Measurements from ENCODE around the gene OCIAD1. TPM values are rescaled to one million over a fixed set of nuclear protein-coding genes. Genes with fewer than 3 reads are reported as not detected.

Gene OCIAD1
- polyA plus RNA-seq, 3 donors = 112 to 145 (median 139) TPM

DNA sequence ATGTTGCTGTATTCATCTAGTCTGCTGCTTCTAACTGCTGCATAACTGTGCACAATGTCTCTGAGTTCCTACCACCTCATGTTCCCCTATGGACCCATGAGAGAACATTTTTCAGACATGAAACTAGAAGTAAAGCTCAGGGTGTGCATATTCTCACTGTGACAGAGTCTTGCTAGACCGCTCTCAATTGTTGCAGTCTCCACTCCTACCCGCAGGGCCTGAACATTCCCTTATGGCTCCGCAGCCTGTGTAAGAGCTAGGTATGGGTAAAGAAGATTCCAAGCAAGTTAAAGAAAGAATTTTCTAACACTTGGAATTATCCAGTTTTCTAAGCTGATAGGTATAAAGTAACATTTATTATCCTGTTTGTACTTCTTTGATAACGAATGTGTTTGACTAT lies 70.3 kb downstream of the OCIAD1 start:
- H3K79me2 ChIP-seq (ENCODE audit: insufficient read depth, low read length) = no peaks in the 10 kb centered on the region
- TF ChIP-seq, protein P1, sequence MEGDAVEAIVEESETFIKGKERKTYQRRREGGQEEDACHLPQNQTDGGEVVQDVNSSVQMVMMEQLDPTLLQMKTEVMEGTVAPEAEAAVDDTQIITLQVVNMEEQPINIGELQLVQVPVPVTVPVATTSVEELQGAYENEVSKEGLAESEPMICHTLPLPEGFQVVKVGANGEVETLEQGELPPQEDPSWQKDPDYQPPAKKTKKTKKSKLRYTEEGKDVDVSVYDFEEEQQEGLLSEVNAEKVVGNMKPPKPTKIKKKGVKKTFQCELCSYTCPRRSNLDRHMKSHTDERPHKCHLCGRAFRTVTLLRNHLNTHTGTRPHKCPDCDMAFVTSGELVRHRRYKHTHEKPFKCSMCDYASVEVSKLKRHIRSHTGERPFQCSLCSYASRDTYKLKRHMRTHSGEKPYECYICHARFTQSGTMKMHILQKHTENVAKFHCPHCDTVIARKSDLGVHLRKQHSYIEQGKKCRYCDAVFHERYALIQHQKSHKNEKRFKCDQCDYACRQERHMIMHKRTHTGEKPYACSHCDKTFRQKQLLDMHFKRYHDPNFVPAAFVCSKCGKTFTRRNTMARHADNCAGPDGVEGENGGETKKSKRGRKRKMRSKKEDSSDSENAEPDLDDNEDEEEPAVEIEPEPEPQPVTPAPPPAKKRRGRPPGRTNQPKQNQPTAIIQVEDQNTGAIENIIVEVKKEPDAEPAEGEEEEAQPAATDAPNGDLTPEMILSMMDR (IDR thresholded peaks at IDR 0.05) = no peak
- no peak overlapping the region for H3K4me2 ChIP-seq (replicated peaks; ENCODE audit: extremely low read depth, low read length, poor library complexity, severe bottlenecking)
- H3K9ac ChIP-seq (ENCODE audit: insufficient read depth, low read length, poor library complexity, severe bottlenecking) = no peak overlapping the region
- H3K4me3 ChIP-seq (replicated peaks in 1 of 3; ENCODE audit: low read depth in 2 of 3, low read length in 3 of 3) = no peak overlapping the region
- Mint-ChIP-seq H3K4me3 (no peak overlapping the region), H3K27me3 (ENCODE audit: low read depth in 3 of 3) (peaks cover 0 to 8% (median 3%) of the 10 kb centered on the region in 3 donors), H3K36me3 (no peaks in the 10 kb centered on the region), H3K9me3 (peaks cover 0 to 3% (median 0%) of the 10 kb centered on the region in 7 donors), H3K27ac (no peak overlapping the region), H3K4me1 (peaks cover 18% of the 10 kb centered on the region)
- H4K20me1 ChIP-seq (ENCODE audit: insufficient read depth, low read length) = no peaks in the 10 kb centered on the region
- H3K27ac ChIP-seq (ENCODE audit: low read depth in 1 of 2, low read length in 2 of 2) = no peak overlapping the region
- peaks cover 3 to 4% of the 10 kb centered on the region in 2 donors for H3K4me1 ChIP-seq (ENCODE audit: control insufficient read depth in 1 of 2, insufficient read depth in 2 of 2, low read length in 2 of 2)
- intact Hi-C loops (cut with micrococcal nuclease) = no loop called here
- peaks cover 0 to 3% of the 10 kb centered on the region in 2 donors for H3K27me3 ChIP-seq (ENCODE audit: control insufficient read depth in 2 of 2, insufficient read depth in 2 of 2, low read length in 2 of 2)
- no peaks in the 10 kb centered on the region for H3K36me3 ChIP-seq (replicated peaks in 1 of 2; ENCODE audit: control insufficient read depth in 1 of 2, insufficient read depth in 2 of 2, low read length in 2 of 2)
- DNase-seq = no peak
- no peak overlapping the region for H2AFZ ChIP-seq (ENCODE audit: insufficient read depth, low read depth, low read length, poor library complexity, severe bottlenecking)
- no peaks in the 10 kb centered on the region for H3K9me3 ChIP-seq (replicated peaks in 1 of 2; ENCODE audit: control insufficient read depth in 1 of 2, insufficient read depth in 1 of 2, low read length in 2 of 2)
- WGBS (ENCODE audit: insufficient coverage) = no CpG with 5 or more reads among the region's 4 CpGs

DNA sequence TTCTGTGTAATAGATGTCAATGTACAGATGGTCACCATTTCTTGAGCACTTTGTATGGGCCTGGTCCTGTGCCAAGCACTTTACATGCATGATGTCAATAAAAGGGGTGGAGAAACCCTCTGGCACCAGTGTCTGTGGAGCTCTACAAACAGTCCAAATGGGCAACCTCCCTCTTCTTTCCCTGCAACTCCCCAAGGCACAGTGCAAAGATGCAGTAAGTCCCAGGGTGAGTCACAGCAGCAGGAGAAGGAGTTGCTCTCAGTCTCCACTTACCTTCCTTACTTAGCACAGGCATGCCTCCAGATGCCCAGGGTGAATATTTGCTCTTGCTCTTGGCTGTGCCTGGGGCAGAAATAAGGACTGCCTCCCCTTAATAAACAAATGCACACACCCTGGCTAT lies 71.4 kb downstream of the OCIAD1 start:
- Histone ChIP-seq H3K4me1 (ENCODE audit: control insufficient read depth in 1 of 2, insufficient read depth in 2 of 2, low read length in 2 of 2) (peaks cover 6 to 9% of the 10 kb centered on the region in 2 donors), H3K36me3 (replicated peaks in 1 of 2; ENCODE audit: control insufficient read depth in 1 of 2, insufficient read depth in 2 of 2, low read length in 2 of 2) (no peaks in the 10 kb centered on the region), H3K27ac (ENCODE audit: low read depth in 1 of 2, low read length in 2 of 2) (no peak overlapping the region), H4K20me1 (ENCODE audit: insufficient read depth, low read length) (no peaks in the 10 kb centered on the region), H3K9ac (ENCODE audit: insufficient read depth, low read length, poor library complexity, severe bottlenecking) (no peak overlapping the region), H3K4me2 (replicated peaks; ENCODE audit: extremely low read depth, low read length, poor library complexity, severe bottlenecking) (no peak overlapping the region), H2AFZ (ENCODE audit: insufficient read depth, low read depth, low read length, poor library complexity, severe bottlenecking) (no peak overlapping the region), H3K9me3 (replicated peaks in 1 of 2; ENCODE audit: control insufficient read depth in 1 of 2, insufficient read depth in 1 of 2, low read length in 2 of 2) (no peaks in the 10 kb centered on the region), H3K79me2 (ENCODE audit: insufficient read depth, low read length) (no peaks in the 10 kb centered on the region), H3K4me3 (replicated peaks in 1 of 3; ENCODE audit: low read depth in 2 of 3, low read length in 3 of 3) (no peak overlapping the region), H3K27me3 (ENCODE audit: control insufficient read depth in 2 of 2, insufficient read depth in 2 of 2, low read length in 2 of 2) (peaks cover 0 to 3% of the 10 kb centered on the region in 2 donors)
- H3K36me3 Mint-ChIP-seq = peaks cover 0 to 2% of the 10 kb centered on the region in 2 donors
- no peak overlapping the region for H3K27ac Mint-ChIP-seq
- DNase-seq = no peak
- TF ChIP-seq, protein P1 (IDR thresholded peaks at IDR 0.05) = no peak
- H3K4me3 Mint-ChIP-seq = no peak overlapping the region
- H3K4me1 Mint-ChIP-seq = peaks cover 22% of the 10 kb centered on the region
- peaks cover 2 to 9% (median 7%) of the 10 kb centered on the region in 3 donors for H3K27me3 Mint-ChIP-seq (ENCODE audit: low read depth in 3 of 3)
- intact Hi-C loops (cut with micrococcal nuclease) = no loop called here
- peaks cover 0 to 4% (median 0%) of the 10 kb centered on the region in 7 donors for H3K9me3 Mint-ChIP-seq
